AG08396 (cell line): ENCODE measurements around the gene CRHR1.

Experiments used
- DNase-seq: peaks from one replicate; pipeline ENCODE4 v3.0.0; 2012; ENCODE audit warnings: low spot score, mixed read lengths

The CRHR1 gene

GRCh38 chr17:45758544-45758943 lies 25.6 kb upstream of the CRHR1 start:
- no peak for DNase-seq

- no peak for DNase-seq
Observed at GRCh38 chr17:45759761-45760160, 24.4 kb upstream of the CRHR1 start.

- DNase-seq: no peak
Observed at GRCh38 chr17:45761957-45762565, 22.1 kb upstream of the CRHR1 start.

DNA sequence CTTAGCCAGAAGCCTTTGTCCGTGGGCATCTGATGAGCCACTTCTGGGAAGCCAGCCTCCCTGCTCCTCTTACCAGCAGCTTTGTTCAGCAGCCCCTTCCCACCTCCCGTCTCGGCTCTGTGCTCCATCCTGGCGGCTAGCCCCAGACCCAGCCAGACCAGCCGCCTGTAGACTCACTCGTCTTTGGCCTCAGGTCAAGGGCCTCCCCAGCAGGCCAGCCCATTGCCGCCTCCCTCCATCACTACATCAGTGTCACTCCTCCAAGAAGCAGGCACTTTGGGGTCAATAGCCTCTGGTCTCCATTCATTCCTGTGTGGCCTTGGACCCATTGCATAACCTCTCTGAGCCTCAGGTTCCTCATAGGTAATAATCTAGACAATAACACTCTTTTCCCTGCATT lies 20.9 kb upstream of the CRHR1 start:
- no peak for DNase-seq

DNA sequence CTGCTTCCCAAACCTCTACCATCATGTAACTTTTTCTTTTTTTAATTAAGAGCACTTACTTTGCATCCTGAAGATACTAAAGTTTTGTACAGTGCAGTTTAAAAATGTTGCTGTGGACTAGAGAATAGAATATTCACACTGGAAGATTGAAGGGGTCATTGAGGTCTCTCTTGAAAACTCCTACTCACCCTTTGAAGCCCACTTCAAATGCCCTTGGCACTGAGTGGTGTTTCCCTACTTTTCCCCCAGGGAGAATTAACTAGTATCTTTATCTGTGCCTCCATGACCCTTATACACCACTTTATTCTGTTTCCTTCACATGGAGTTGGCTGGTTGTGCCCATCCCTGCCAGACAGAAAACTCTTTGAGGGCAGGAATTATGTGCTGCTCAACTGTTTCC lies 19.6 kb upstream of the CRHR1 start:
- DNase-seq: no peak

GRCh38 chr17:45768000-45768399 lies 16.1 kb upstream of the CRHR1 start:
- no peak for DNase-seq

- no peak for DNase-seq
Observed at GRCh38 chr17:45770632-45771270, 13.4 kb upstream of the CRHR1 start.

DNA sequence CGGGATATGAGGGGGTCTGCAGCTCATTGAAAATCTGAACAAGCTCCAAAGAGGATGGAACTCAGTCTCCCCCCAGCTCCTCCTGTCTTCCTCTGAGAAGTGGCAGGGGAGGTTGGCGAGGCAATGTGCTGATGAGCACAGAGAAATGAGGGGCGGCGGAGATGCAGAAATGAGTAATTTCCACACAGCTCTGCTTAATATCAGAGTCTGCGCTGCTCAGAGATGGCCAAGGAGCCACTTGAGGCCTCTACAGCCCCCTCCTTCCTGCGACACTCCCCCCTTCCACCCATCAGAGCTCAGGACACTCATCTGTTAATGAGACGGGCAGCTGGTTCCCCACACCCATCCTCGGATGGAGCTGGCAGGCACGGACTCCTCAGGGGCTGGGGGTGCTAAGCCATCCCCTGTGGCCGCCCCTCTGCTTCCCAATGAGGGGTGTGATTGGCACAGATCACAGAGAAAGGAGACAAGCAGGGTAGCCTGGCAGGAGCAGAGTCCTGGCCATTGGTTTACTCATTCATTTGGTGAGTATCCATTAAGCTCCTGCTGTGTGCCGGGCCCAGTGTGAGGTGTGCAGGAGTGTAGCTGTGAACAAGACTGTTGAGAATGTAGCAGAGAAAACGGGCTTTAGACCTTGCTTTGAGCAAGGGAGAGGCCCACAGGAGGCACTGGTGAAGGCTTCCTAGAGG lies 12.7 kb upstream of the CRHR1 start:
- no peak for DNase-seq

DNA sequence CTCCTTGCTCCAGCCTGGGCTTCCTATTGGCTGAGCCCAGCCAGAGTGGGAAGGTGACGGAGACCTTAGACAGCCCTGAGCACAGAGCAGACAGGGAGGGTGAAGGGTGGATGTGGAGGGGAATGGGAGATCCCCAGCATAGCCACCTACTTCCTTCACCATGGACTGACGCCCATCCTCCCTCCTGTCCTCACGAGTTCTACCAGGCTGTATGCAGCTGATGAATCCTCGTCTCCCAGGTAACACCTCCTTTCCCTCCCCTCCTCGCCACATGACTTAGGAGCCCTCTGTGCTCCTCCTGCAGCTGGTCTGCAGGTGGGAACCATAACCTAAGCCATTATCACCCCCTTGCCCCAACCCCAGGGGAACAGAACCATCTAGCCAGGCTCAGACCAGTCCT lies 9.0 kb upstream of the CRHR1 start:
- DNase-seq: no peak

DNA sequence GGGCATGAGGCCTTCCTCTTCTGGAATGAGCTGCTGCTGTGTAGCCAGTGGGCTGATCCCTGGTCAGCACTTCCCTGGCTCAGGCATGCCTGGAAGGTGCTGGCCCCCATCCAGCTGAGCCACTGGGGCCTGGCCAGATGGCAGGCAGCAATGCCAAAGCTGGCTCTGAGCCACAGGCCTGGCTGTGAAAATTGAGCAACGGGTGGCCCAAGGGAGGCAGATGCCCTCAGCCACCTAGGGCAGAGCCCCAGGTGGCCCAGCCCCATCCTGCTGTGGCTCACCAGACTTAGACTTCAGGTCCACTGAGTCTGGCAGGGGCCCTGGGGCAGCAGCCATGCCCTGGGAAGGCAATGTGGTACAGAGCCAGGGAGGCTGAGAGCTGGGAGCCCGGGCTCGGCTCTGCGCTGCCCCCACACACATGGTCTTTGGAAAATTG lies 8.5 kb upstream of the CRHR1 start:
- no peak for DNase-seq

DNA sequence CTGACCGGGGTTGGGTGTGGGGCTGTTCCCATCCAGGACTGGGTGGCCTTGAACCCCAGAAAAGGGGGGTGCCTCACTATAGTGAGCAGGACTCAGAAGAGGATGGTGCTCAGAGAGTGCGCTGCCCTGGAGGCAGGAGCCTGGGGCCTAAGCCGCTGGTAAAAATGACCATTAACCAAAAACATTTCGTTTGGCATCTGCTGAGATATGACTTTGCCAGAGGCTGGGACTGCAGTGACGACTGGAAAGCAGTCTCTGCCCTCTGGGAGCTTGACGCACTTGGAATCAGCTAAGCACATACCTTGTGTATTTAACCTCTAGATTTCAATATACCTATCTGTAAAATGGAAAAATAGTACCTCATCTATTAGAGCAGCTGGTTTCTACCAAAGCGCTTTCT lies 7.2 kb upstream of the CRHR1 start:
- DNase-seq: no peak

- no peak for DNase-seq
Observed at GRCh38 chr17:45777388-45777787, 6.7 kb upstream of the CRHR1 start.

DNA sequence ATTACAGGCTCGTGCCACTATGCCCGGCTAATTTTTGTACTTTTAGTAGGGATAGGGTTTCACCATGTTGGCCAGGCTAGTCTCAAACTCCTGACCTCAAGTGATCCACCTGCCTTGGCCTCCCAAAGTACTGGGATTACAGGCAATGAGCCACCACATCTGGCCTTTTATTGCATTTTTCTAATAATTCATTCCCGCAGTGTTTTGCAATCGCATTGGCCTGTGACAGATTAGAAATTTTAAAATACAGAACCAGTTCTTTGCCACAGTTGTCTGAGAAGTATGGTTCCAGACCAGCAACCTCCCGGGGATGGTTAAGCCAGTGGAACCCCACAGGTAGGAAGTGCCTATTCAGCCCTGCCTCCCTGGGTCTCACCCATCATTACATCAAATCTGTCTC lies 3.2 kb upstream of the CRHR1 start:
- no peak for DNase-seq

DNA sequence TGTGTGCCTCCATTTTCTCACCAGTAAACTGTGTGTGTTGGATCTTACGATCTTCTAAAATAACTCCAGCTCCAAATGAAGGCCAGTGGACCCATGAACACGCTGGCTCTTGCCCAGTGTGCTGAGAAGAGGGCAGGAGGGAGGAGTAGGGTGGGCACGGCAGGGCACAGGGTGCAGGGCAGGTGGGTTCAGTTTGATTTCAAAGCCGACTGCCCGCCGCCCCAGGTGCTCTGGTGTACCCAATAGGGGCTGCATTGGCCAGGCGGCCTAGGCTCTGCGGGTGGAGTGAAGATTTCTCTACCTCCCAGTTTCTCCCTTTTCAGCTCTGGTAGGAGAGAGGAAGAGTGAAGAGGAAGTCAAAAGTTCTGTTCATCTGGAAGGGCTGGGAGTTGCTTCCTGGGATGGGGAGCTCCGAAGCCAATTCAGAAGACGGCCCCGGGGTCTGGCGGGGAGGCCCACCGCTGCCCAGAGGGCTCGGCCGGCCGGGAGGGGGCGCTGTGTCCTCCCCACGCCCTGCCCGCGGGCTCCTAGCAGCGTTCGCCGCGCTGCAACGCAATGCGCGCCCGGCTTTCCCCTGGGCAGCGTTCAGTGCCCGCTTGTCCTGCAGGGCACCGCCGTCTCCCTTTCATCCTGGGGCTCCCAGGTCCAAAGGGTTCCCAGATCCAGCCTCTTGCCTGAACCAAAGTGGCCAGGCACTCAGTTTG lies 1.1 kb upstream of the CRHR1 start:
- no peak for DNase-seq

DNA sequence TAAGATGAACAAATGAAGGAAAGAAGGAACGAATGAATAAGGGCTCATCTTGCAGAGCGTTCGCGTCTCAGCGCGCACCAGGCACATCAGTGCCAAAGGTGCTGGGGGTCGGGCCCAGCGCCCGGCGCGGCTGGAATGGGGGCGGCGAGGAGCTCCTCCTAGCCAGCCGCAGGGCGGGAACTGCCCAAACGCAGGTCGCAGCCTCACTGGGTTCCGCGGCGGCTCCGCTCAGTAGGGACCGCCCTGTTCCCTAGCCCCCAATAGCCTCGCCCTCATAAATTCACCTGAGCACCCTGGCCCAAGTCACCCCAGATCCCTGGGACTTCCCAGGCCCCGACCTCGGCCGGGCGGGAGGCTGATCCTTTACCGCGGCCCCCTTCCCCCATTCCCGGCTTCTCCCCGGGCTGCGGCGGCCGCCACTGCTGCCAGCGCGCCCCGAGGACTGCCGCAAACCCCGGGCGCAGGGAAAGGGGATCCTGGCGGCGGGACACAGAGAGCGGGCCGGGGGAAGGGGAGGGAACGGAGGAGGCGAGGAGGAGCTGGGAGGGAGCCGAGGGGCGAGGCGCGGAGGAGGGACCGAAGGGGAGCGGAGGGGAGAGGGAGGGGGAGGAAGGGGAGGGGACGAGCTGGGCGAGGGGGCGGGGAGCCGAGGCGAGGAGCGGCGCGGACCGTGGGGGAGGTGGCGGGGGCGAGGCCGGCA lies 377 bp upstream of the CRHR1 start:
- no peak for DNase-seq

DNA sequence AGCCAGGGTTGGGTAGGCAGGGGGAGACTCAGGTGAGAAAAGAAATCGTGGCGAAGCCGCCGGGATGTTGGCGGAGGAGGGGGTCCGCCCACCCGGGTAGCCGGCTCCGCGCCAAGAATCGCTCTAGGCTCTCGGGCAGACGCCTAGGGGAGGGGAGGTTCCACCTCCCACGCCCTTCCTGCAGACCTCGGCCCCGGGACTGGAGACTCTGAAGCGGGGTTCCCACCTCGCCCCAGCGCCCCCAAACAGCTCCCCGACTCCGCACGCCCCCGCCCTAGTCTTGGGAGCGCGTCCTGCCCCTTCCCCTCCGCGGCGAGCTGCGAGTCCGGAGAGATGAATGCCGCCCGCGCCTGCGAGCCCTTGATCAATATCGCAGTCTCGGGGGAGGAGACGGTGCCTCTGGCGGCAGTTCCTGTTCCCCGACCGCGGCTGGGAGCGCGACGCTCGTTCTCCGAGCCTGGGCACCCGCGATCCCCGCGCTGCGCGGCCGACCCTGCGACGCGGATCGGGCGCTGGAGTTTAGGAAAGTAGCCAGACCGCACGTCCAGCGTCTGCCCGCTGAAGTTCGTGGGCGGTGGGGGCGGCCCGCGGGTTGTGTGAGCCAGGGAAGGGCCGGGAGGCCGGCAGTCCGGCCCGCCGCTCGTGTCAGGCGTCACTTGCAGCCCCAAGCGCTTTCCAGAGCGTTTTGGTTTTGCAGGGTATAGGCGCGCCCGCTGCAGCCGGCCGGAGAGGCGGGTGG lies 790 bp downstream of the CRHR1 start:
- DNase-seq: peak; percentile 51

DNA sequence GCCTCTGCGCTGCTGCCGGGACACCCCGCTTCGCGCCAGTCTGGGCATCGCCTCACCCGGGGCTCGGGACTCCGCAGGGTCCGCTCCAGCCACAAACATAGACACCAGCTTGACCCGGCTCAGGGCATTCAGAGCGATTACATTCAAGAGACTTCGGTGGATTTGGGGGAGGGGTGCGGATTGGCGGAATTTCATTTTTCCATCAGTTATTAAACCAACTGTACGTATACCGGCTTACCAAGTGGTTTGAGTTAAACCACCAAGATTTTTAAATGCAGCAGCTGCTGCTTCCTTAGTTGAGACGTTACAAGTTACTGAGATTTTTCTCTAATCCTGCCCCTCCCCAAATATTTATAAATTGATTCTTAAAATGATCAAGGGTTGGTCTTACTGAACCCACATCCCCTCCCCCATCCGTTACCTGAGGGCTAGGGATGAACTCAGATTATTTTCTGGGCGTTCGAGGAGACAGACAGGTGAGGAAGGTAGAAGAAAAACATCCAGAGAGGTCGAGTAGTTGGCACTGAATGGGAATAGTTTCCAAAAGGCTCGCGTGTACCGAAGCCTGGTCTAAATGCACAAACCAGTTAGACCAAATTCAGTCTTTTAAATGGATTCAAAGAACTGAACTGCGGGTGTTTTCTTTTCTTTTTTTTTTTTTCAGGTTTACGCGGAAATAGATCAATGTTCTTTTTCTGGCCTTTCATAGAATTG lies 1.5 kb downstream of the CRHR1 start:
- no peak for DNase-seq

GRCh38 chr17:45786349-45786748 lies 2.2 kb downstream of the CRHR1 start:
- no peak for DNase-seq

DNA sequence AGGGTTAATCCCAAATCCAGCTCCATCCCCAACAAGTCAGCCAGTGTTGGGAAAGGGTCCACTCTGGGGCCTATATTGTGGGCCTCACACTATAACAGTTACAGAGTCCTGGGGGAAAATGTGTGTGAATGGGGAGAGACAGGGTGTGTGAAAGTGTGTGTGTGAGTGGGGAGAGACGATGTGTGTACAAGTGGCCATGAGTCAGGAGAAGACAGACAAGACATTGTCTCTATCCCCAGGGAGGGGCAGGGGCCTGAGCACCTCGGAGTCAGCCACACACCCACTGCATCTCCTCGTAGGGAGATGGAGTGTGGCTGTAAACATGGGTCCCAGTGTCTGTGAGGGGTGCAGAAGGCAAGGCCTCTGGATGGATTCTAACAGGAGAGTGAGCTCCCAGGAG lies 2.9 kb downstream of the CRHR1 start:
- DNase-seq: no peak

- DNase-seq: no peak
Observed at GRCh38 chr17:45787656-45788055, 3.5 kb downstream of the CRHR1 start.

DNA sequence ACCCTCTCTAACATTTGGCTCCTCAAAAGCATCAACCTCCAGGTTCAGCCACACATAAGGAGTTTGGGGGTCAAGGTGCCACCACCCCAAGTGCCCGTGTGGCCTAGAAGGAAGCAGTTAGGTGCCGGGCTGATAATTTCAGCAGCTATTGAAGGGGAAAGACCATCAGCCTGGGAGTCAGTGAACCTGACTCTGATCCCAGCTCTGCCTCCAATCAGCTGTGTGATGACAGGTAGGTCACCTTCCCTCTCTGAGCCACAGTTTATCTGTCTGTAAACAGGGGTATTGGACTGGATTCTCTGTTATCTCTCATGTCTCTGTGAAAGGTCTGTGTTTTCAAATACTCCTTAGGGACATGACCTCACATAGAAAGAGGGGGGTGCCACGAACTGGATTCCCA lies 3.9 kb downstream of the CRHR1 start:
- no peak for DNase-seq
